OCI-LY7 (cell line): ENCODE data around the gene NFYB. TPM values are rescaled to one million over a fixed set of nuclear protein-coding genes. Genes with fewer than 3 reads are reported as not detected.

Experiments
- BruUV-seq: library from RNA; stranded (reverse); fragments of 400-500 nt; replicated peaks from 2 replicates; lab custom pipeline; 2021; lab: Mats Ljungman, UMichigan
- CTCF ChIA-PET: fragments of 300-600 bp; sonication (Branson Sonifier 250); formaldehyde crosslinking; loops from one replicate; lab custom pipeline; 2022; ENCODE audit warnings: antibody characterized with exemption; ENCODE audit not compliant: unreplicated experiment; lab: Charles Lee
- POLR2A ChIA-PET: fragments of 300-600 bp; sonication (Branson Sonifier 250); formaldehyde crosslinking; loops from one replicate; lab custom pipeline; 2022; ENCODE audit warnings: antibody characterized with exemption; lab: Charles Lee
- DNase-seq: peaks from one replicate; pipeline ENCODE4 v3.0.0-alpha.2; 2015; ENCODE audit warnings: low spot score
- H2AFZ ChIP-seq: fragments of 200-600 bp; sonication (generic), shearing (Covaris generic); 2 replicates; pipeline ENCODE4 v1.6.1; 2014; ENCODE audit warnings: mild to moderate bottlenecking, antibody characterized with exemption, low read length, moderate library complexity
- H3K27ac ChIP-seq: fragments of 200-600 bp; sonication (generic); 2 replicates; pipeline ENCODE4 v1.5.1; 2014; ENCODE audit warnings: mixed run types, low read depth, mild to moderate bottlenecking, moderate library complexity, low read length, inconsistent platforms; ENCODE audit not compliant: poor library complexity, severe bottlenecking
- H3K36me3 ChIP-seq: fragments of 200-600 bp; sonication (generic); 2 replicates; pipeline ENCODE4 v1.6.1; 2014; ENCODE audit warnings: mild to moderate bottlenecking, antibody characterized with exemption, low read length, moderate library complexity, mixed read lengths; ENCODE audit not compliant: insufficient read depth
- H3K4me1 ChIP-seq: fragments of 200-600 bp; sonication (generic); 2 replicates; pipeline ENCODE4 v1.5.1; 2014; ENCODE audit warnings: mild to moderate bottlenecking, low read length; ENCODE audit not compliant: insufficient read depth, poor library complexity, severe bottlenecking
- H3K4me2 ChIP-seq: fragments of 200-600 bp; sonication (generic); 2 replicates; pipeline ENCODE4 v1.6.1; 2014; ENCODE audit warnings: mild to moderate bottlenecking, low read length
- H3K4me3 ChIP-seq: fragments of 200-600 bp; sonication (generic); 2 replicates; pipeline ENCODE4 v1.5.1; 2014; ENCODE audit warnings: mild to moderate bottlenecking, low read depth, low read length; ENCODE audit not compliant: poor library complexity, severe bottlenecking
- H3K79me2 ChIP-seq: fragments of 200-600 bp; sonication (generic); 2 replicates; pipeline ENCODE4 v1.6.1; 2016; ENCODE audit warnings: low read depth, mild to moderate bottlenecking, low read length, moderate library complexity, mixed read lengths; ENCODE audit not compliant: insufficient read depth
- H3K9me2 ChIP-seq: fragments of 200-600 bp; sonication (generic); 2 replicates; pipeline ENCODE4 v1.6.1; 2016; ENCODE audit warnings: mild to moderate bottlenecking, low read length, mixed read lengths; ENCODE audit not compliant: insufficient read depth
- H3K9me3 ChIP-seq: fragments of 200-600 bp; sonication (generic); 2 replicates; pipeline ENCODE4 v1.6.1; 2014; ENCODE audit warnings: mild to moderate bottlenecking, mixed run types, low read length, mixed read lengths
- H4K20me1 ChIP-seq: fragments of 200-600 bp; sonication (generic); 2 replicates; pipeline ENCODE4 v1.6.1; 2014; ENCODE audit warnings: mild to moderate bottlenecking, antibody characterized with exemption, low read length, moderate library complexity, mixed read lengths; ENCODE audit not compliant: insufficient read depth
- EZH2phosphoT487 ChIP-seq: fragments of 200-600 bp; sonication (generic); IDR thresholded peaks from 2 replicates; pipeline ENCODE4 v1.6.1; 2018; ENCODE audit warnings: low read depth, borderline replicate concordance, mild to moderate bottlenecking, mixed run types, antibody characterized with exemption, low read length, moderate library complexity, mixed read lengths
- intact Hi-C: fragments of 100-400 bp; cut with micrococcal nuclease; formaldehyde crosslinking; loops from one replicate; pipeline ENCODE4 v1.10.0; 2022; ENCODE audit not compliant: unreplicated experiment
- total RNA-seq, 2 experiments: library from RNA; depleted of rRNA in 1 of 2; stranded (reverse); fragments of >200 nt in 1 of 2; shearing (Covaris generic) in 1 of 2; gene quantifications; 2 replicates each; pipeline ENCODE4 v1.2.3, GENCODE V29; 2014 to 2022
- TF ChIP-seq, protein P1 (sequence below): fragments of 200-600 bp; sonication (generic); conservative IDR thresholded peaks from 2 replicates; pipeline ENCODE4 v1.5.1; 2014; ENCODE audit warnings: mild to moderate bottlenecking, antibody characterized with exemption, low read length, moderate library complexity, mixed read lengths

NFYB gene
- total RNA-seq, 2 experiments from 2014 or later, result 21.6 to 38.5 TPM

DNA sequence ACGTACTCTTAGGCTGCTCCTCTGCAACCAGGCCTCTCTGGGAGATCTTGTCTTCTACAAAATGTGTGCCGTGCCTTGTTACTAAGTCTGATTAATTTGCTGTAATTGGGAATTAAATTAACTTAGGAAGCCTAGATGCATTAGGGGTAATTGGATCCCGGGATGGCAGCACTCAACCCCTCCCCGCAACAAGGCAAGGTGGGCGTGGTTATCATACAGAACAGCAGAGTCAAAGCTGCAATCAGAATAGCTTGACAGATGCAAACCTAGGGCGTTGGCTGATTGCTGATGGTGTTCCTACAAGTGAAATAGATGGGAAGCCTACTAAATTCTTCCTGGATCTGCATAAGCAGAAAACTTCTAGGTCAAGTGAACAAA lies 34.5 kb upstream of the NFYB start:
- Histone ChIP-seq H3K9me2 (no peaks in the 10 kb centered on the region), H3K4me3 (no peak overlapping the region), H3K9me3 (no peaks in the 10 kb centered on the region), H3K79me2 (no peaks in the 10 kb centered on the region), H3K36me3 (no peaks in the 10 kb centered on the region), H3K4me1 (no peaks in the 10 kb centered on the region), H4K20me1 (no peaks in the 10 kb centered on the region), H3K27ac (no peak overlapping the region), H3K4me2 (no peak overlapping the region), H2AFZ (no peak overlapping the region)
- no TSS peak for BruUV-seq
- TF ChIP-seq, protein P1, sequence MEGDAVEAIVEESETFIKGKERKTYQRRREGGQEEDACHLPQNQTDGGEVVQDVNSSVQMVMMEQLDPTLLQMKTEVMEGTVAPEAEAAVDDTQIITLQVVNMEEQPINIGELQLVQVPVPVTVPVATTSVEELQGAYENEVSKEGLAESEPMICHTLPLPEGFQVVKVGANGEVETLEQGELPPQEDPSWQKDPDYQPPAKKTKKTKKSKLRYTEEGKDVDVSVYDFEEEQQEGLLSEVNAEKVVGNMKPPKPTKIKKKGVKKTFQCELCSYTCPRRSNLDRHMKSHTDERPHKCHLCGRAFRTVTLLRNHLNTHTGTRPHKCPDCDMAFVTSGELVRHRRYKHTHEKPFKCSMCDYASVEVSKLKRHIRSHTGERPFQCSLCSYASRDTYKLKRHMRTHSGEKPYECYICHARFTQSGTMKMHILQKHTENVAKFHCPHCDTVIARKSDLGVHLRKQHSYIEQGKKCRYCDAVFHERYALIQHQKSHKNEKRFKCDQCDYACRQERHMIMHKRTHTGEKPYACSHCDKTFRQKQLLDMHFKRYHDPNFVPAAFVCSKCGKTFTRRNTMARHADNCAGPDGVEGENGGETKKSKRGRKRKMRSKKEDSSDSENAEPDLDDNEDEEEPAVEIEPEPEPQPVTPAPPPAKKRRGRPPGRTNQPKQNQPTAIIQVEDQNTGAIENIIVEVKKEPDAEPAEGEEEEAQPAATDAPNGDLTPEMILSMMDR, result no peak
- no peak for TF ChIP-seq EZH2phosphoT487
- intact Hi-C loops, result no loop called here
- no peak for DNase-seq
- POLR2A ChIA-PET, result no interaction called here
- CTCF ChIA-PET, result no interaction called here

DNA sequence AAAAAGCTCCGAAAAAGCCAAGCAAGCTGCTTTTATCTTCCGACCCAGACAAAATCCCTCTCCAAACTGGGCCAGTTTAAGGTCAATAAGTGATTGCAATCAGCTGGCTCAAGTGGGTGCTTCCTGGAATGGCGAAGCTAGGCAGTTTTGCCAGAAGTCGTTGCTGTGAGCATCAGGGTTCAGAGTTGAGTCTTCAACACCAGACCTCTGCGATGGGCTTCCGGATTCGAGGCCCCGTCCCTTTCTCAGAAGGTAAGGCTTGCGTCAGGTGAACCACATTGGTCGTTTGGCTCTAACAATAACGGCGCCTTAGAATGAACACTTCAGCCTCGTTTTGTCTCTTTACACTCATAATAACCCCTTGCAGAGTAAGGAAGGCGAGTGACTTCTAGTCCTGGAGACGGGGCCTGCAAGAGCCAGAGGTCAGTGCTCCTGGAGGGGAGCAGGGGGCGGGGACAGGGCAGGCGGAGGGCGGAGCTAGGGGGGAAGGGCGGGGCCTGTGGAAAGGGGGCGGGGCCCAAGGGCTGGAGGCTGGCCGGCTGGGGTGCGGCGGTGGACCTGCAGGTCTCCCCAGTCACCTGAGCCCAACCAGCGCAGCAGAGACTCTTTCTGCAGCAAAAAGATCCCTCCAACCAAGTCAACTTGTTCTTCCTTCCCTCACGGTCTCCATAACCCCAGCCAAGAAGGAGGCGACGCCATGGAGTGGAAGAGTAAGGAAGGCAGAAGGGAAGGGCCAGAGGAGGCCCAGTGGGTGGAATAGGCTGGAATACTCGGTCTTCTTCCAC lies 34.0 kb upstream of the NFYB start:
- no peaks in the 10 kb centered on the region for H3K9me3 ChIP-seq
- H3K4me3 ChIP-seq, result no peak overlapping the region
- H3K9me2 ChIP-seq, result no peaks in the 10 kb centered on the region
- POLR2A ChIA-PET, result no interaction called here
- no peak for DNase-seq
- CTCF ChIA-PET, result no interaction called here
- no peak overlapping the region for H3K4me2 ChIP-seq
- no peaks in the 10 kb centered on the region for H3K4me1 ChIP-seq
- intact Hi-C loops, result no loop called here
- no peaks in the 10 kb centered on the region for H3K79me2 ChIP-seq
- no TSS peak for BruUV-seq
- no peaks in the 10 kb centered on the region for H4K20me1 ChIP-seq
- no peaks in the 10 kb centered on the region for H3K36me3 ChIP-seq
- H3K27ac ChIP-seq, result no peak overlapping the region
- no peak overlapping the region for H2AFZ ChIP-seq
- no peak for TF ChIP-seq EZH2phosphoT487
- TF ChIP-seq, protein P1, result no peak

DNA sequence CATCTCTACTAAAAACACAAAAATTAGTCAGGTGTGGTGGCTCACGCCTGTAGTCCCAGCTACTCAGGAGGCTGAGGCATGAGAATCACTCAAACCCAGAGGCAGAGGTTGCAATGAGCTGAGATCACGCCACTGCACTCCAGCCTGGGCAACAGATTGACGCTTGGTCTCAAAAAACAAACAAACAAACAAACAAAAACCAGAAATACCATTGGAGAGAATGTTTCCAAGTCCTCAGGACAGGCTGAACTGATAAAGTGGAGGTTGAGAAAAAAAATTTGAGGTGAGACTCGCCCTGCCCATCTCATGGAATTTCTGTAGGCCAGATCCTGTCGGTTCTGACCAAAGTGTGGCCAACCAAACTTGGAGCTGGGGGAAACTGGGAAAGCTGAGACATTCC lies 30.6 kb upstream of the NFYB start:
- H3K27ac ChIP-seq, result no peak overlapping the region
- H3K4me3 ChIP-seq, result no peak overlapping the region
- ChIA-PET CTCF (no interaction called here), POLR2A (no interaction called here)
- H3K36me3 ChIP-seq, result no peaks in the 10 kb centered on the region
- H4K20me1 ChIP-seq, result no peaks in the 10 kb centered on the region
- H3K9me2 ChIP-seq, result no peaks in the 10 kb centered on the region
- H2AFZ ChIP-seq, result no peak overlapping the region
- DNase-seq, result no peak
- intact Hi-C loops, result no loop called here
- H3K4me2 ChIP-seq, result no peak overlapping the region
- H3K4me1 ChIP-seq, result no peaks in the 10 kb centered on the region
- H3K9me3 ChIP-seq, result no peaks in the 10 kb centered on the region
- BruUV-seq, result no TSS peak
- no peaks in the 10 kb centered on the region for H3K79me2 ChIP-seq
- TF ChIP-seq, protein P1, result no peak
- TF ChIP-seq EZH2phosphoT487, result no peak
